ENCODE measurements around the gene EDEM1.

DNA sequence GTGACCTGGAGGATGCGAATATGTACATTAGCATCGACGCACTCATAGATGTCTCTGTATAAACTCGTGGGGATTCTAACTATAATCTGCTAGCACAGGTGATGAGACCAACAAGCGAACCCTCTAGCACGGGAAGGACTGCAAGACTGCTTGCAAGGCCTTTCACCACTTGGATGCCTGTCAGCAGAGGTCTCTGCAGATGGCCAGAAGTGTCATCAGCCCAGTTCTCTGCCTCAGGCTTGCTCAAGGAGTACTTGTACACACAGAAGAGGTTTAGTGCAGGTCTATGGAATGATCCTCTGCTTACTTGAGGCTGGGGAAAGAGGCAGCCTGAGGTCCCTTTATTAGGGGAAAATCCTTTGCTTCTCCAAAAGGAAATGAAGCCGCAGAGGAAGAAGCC is 48.1 kb downstream of the EDEM1 start:
- no peak for TF ChIP-seq EZH2phosphoT487 (IDR thresholded peaks at IDR 0.05; ENCODE audit: borderline replicate concordance)
- TF ChIP-seq, protein P1, sequence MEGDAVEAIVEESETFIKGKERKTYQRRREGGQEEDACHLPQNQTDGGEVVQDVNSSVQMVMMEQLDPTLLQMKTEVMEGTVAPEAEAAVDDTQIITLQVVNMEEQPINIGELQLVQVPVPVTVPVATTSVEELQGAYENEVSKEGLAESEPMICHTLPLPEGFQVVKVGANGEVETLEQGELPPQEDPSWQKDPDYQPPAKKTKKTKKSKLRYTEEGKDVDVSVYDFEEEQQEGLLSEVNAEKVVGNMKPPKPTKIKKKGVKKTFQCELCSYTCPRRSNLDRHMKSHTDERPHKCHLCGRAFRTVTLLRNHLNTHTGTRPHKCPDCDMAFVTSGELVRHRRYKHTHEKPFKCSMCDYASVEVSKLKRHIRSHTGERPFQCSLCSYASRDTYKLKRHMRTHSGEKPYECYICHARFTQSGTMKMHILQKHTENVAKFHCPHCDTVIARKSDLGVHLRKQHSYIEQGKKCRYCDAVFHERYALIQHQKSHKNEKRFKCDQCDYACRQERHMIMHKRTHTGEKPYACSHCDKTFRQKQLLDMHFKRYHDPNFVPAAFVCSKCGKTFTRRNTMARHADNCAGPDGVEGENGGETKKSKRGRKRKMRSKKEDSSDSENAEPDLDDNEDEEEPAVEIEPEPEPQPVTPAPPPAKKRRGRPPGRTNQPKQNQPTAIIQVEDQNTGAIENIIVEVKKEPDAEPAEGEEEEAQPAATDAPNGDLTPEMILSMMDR (conservative IDR thresholded peaks at IDR 0.05; ENCODE audit: low read length): no peak
